Ovary (tissue), 3 donors: Measurements from ENCODE around the gene KIF5B.

Experiments used
- EP300 ChIP-seq: sonication (generic); formaldehyde crosslinking; IDR thresholded peaks from one replicate; pipeline ENCODE4 v1.6.1; 2017; ENCODE audit warnings: antibody characterized with exemption
- POLR2A ChIP-seq: fragments of 450-650 bp; IDR thresholded peaks from one replicate; pipeline ENCODE4 v1.6.1; 2017; ENCODE audit warnings: antibody characterized with exemption, mild to moderate bottlenecking, moderate library complexity
- TF ChIP-seq, protein P1 (sequence below), 3 donors: fragments of 450-650 bp in 2 of 3; fragments of 200-600 bp in 1 of 3; IDR thresholded peaks; one replicate each; pipeline versions ENCODE4 v1.5.1 to v1.8.0; 2016 to 2022; ENCODE audit warnings: antibody characterized with exemption in 3 of 3, mild to moderate bottlenecking in 1 of 3
- donor health status: DM: no; HTN: no; CAD: no.

DNA sequence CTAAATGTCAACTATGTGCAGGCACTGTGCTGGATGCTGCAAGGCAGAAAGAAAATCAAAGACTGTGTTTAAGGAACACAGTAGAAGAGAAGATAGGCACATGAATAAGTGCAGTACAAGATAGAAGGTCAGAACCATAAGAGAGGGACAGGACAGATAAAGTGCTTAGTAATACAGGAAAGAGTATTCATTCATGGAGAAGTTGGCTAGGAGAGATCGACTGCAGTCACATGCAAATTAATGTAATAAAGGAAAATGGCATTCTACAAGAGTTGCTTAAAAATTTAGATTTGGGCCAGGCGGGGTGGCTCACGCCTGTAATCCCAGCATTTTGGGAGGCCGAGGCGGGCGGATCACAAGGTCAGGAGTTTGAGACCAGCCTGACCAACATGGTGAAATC lies 24.8 kb downstream of the KIF5B start:
- TF ChIP-seq EP300: no peak
- TF ChIP-seq, protein P1, sequence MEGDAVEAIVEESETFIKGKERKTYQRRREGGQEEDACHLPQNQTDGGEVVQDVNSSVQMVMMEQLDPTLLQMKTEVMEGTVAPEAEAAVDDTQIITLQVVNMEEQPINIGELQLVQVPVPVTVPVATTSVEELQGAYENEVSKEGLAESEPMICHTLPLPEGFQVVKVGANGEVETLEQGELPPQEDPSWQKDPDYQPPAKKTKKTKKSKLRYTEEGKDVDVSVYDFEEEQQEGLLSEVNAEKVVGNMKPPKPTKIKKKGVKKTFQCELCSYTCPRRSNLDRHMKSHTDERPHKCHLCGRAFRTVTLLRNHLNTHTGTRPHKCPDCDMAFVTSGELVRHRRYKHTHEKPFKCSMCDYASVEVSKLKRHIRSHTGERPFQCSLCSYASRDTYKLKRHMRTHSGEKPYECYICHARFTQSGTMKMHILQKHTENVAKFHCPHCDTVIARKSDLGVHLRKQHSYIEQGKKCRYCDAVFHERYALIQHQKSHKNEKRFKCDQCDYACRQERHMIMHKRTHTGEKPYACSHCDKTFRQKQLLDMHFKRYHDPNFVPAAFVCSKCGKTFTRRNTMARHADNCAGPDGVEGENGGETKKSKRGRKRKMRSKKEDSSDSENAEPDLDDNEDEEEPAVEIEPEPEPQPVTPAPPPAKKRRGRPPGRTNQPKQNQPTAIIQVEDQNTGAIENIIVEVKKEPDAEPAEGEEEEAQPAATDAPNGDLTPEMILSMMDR (IDR thresholded peaks at IDR 0.05): no peak
- TF ChIP-seq POLR2A: no peak
